NB4 (cell line): ENCODE results near the gene ZNF160.
"Not testable (repeated sequence)": the region's sequence is repeated elsewhere in the genome, so short reads cannot be mapped to it uniquely, and the experiment has no call there.

Source experiments
- DNase-seq: peaks from one replicate; pipeline ENCODE4 v3.0.0; 2010; ENCODE audit warnings: low read depth
- H3K4me3 ChIP-seq: one replicate; pipeline ENCODE4 v1.5.1; 2011; ENCODE audit warnings: mild to moderate bottlenecking, low read depth, low read length, moderate library complexity
- MAX ChIP-seq: IDR thresholded peaks from 2 replicates; pipeline ENCODE4 v1.6.1; 2011; ENCODE audit warnings: low read depth, low read length
- MYC ChIP-seq: IDR thresholded peaks from 2 replicates; pipeline ENCODE4 v1.6.1; 2011; ENCODE audit warnings: low read depth, low read length
- POLR2A ChIP-seq: IDR thresholded peaks from 2 replicates; pipeline ENCODE4 v1.6.1; 2011; ENCODE audit warnings: mild to moderate bottlenecking; ENCODE audit not compliant: insufficient read length; ENCODE audit errors: extremely low read depth
- TF ChIP-seq, protein P1 (sequence below): IDR thresholded peaks from one replicate; pipeline ENCODE4 v1.5.1; 2012; ENCODE audit warnings: low read depth, low read length

The ZNF160 gene

DNA sequence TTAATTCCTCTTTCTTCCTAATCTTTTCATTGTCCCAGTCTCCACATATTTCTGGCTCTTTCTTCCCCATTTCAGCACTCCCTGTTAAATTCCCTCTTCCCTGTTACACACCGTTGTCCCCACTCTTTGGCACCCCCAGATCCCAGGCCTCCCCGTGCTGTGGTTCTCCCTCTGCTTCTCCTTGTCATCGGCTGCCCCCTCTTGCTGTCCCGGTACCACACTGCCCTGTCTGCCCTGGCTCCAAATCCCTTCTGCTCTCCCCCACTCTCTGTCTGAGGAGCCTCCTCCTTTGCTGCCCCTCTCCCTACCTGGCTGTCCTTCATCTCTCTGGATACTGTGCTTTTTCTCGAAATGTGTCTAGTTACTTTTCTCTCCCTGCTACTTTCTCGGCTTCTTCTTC is 28.5 kb upstream of the ZNF160 start:
- TF ChIP-seq, protein P1, sequence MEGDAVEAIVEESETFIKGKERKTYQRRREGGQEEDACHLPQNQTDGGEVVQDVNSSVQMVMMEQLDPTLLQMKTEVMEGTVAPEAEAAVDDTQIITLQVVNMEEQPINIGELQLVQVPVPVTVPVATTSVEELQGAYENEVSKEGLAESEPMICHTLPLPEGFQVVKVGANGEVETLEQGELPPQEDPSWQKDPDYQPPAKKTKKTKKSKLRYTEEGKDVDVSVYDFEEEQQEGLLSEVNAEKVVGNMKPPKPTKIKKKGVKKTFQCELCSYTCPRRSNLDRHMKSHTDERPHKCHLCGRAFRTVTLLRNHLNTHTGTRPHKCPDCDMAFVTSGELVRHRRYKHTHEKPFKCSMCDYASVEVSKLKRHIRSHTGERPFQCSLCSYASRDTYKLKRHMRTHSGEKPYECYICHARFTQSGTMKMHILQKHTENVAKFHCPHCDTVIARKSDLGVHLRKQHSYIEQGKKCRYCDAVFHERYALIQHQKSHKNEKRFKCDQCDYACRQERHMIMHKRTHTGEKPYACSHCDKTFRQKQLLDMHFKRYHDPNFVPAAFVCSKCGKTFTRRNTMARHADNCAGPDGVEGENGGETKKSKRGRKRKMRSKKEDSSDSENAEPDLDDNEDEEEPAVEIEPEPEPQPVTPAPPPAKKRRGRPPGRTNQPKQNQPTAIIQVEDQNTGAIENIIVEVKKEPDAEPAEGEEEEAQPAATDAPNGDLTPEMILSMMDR: no peak
- no peak for TF ChIP-seq MYC
- no peak for TF ChIP-seq MAX
- no peak for TF ChIP-seq POLR2A
- H3K4me3 ChIP-seq: no peak overlapping the region
- DNase-seq: no peak

DNA sequence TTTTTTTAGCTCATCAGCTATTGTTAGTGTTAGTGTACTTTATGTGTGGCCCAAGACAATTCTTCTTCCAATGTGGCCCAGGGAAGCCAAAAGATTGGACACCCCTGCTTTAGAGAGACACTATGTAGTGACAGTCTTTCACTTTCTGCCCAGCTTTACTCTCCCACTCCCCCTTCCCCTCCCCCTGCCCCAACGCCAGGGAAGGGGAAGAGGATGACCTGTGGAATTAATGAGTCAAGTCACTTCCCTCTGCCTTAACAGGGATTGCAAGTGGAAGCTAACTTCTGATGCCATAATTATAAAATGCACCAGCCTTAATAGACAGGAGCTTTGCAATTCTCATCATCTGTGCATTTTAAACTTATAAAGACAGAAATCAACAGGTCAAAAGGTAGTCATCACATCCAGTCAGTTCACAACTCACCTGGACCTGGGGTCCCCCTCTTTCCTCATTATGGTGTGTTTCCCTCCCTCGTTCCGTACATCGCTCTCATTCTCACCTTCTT is 27.9 kb upstream of the ZNF160 start:
- no peak for DNase-seq
- no peak overlapping the region for H3K4me3 ChIP-seq
- TF ChIP-seq MAX: no peak
- TF ChIP-seq MYC: no peak
- TF ChIP-seq, protein P1: no peak
- no peak for TF ChIP-seq POLR2A

DNA sequence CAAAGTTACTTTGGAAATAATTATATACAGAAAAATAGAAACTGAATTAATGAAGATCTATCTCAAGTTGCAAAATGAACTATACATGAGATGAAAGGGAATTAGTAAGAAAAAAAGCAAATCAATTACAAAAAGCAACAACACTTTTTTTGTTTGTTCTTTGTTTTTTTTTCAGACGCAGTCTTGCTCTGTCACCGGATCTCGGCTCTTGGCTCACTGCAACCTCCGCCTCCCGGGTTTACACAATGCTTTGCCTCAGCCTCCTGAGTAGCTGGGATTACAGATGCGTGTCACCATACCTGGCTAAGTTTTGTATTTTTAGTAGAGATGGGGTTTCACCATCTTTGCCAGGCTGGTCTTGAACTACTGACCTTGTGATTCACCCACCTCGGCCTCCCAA is 27.3 kb upstream of the ZNF160 start:
- TF ChIP-seq, protein P1: no peak
- TF ChIP-seq MYC: no peak
- TF ChIP-seq MAX: no peak
- TF ChIP-seq POLR2A: no peak

GRCh38 chr19:53126733-53127526 is 23.7 kb upstream of the ZNF160 start:
- not testable (repeated sequence) for H3K4me3 ChIP-seq, DNase-seq

More for the DNA sequence above, 27.3 kb upstream of the ZNF160 start:
- no peak overlapping the region for H3K4me3 ChIP-seq
- no peak for DNase-seq

- no peak overlapping the region for H3K4me3 ChIP-seq
- DNase-seq: no peak
Observed at GRCh38 chr19:53123400-53123799, 20.2 kb upstream of the ZNF160 start.

GRCh38 chr19:53112286-53112685 is 9.1 kb upstream of the ZNF160 start:
- TF ChIP-seq, protein P1: no peak
- TF ChIP-seq POLR2A: no peak
- TF ChIP-seq MYC: no peak
- TF ChIP-seq MAX: no peak
- no peak overlapping the region for H3K4me3 ChIP-seq
- DNase-seq: peak; percentile 6

More at GRCh38 chr19:53123400-53123799, 20.2 kb upstream of the ZNF160 start:
- TF ChIP-seq MAX: no peak
- TF ChIP-seq, protein P1: no peak
- no peak for TF ChIP-seq MYC
- TF ChIP-seq POLR2A: no peak
